Measurements from ENCODE around the gene PIGT. TPM values are rescaled to one million over a fixed set of nuclear protein-coding genes. Genes with fewer than 3 reads are reported as not detected.

Gene PIGT
- total RNA-seq, 1 donor: 57.9 TPM

DNA sequence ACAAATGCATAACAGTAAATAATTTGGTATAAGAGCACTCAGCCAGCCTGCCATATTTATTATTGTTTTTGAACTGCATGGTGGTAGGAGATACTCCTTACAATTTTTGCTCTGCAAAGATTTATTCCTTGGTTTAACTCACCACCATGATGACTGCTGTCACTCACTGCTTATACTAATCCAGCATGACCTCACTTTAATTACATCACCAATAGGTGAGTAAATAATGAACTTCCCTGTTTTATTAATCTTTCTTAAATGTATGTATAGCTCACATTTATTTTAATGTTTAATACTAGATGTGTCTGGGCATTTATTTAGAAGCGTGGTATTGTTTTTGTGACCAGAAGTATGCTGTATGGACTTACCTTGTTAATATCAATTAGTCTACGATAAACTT lies 25.0 kb upstream of the PIGT start:
- H3K27me3 ChIP-seq (ENCODE audit: insufficient read depth, low read length): no peaks in the 10 kb centered on the region
- no peaks in the 10 kb centered on the region for H3K9me3 ChIP-seq (ENCODE audit: low read depth, low read length)
- no peak overlapping the region for H3K4me3 ChIP-seq (ENCODE audit: low read length)
- peaks cover 4% of the 10 kb centered on the region for H3K4me1 ChIP-seq (ENCODE audit: insufficient read depth, low read length)

DNA sequence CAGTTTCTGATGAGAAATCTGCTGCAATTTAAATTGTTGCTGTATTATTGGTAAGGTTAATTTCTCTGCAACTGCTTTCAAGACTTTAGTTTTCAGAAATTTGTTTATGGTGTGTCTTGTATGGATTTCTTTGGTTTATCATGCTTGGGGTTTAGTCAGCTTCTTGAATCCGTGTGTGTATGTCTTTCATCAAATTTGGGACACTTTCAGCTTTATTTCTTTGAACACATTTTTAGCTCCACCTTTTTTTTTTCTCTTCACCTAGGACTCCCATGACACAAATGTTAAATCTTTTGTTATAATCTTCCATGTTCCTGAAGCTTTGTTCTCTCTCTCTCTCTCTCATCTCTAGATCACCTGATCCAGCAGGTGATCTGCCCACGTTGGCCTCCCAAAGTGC lies 24.4 kb upstream of the PIGT start:
- Histone ChIP-seq H3K9me3 (ENCODE audit: low read depth, low read length) (no peaks in the 10 kb centered on the region), H3K4me3 (ENCODE audit: low read length) (no peak overlapping the region), H3K4me1 (ENCODE audit: insufficient read depth, low read length) (peaks cover 4% of the 10 kb centered on the region), H3K27me3 (ENCODE audit: insufficient read depth, low read length) (no peaks in the 10 kb centered on the region)

DNA sequence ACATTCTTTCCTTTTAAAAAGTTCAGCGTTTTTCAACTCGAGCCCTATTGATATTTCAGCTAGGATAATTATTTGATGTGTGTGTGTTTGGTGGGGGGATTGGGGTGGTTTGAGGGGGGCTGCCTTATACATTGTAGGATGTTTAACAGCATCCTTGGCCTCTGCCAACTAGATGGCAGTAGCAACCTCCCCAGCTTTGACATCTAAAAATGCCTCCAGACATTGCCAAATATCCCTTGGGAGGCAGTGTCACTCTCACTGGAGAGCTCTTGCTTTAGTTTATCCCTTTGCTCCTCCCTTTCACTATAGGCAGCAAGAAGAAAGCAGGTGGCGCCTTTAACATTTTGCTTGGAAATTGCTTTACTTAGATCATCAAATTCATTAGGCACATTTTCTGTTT lies 23.2 kb upstream of the PIGT start:
- Histone ChIP-seq H3K27me3 (ENCODE audit: insufficient read depth, low read length) (no peaks in the 10 kb centered on the region), H3K4me1 (ENCODE audit: insufficient read depth, low read length) (peaks cover 4% of the 10 kb centered on the region), H3K9me3 (ENCODE audit: low read depth, low read length) (no peaks in the 10 kb centered on the region), H3K4me3 (ENCODE audit: low read length) (no peak overlapping the region)

DNA sequence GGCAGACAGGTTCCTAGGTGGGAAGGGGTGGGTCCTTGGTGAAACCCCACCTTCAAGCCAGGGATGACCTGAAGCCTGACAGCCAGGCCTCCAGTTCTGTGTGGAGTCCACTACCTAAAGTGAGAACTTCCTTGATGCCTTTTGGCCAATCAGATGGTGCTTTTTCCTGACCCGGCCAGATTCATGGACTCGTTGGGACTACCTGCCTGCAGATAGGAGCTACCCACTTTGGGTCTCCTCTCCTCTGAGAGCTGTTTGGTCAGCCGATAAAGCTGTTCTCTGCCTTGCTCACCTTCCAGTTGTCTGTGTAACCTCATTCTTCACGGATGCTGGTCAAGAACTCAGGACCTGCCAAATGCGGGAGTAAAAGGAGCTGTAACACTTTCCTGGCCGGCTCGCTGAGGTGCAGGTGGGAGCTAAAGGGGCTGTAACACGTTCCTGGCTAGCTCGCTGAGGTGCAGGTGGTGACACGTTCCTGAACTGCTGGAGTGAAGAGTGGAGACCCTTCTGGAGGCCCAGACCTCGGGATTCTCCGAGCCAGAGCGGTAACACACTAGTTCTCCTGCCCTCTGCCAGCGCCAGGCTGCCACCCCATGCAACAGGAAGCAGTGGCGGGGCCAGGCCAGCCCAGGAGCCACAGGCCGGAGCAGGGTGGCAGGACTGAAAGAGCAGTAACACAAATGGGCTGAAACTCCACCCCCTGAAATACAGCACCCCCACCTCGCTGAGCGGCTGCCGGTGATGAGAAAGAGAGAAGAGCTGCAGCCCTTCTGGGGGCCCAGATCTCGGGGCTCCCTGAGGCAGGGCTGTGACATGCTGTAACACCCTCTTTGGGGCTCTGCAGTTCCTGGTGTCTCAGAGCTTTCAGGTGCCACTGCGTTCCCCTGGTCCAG lies 21.5 kb upstream of the PIGT start:
- Histone ChIP-seq H3K4me3 (ENCODE audit: low read length) (no peak overlapping the region), H3K27me3 (ENCODE audit: insufficient read depth, low read length) (no peaks in the 10 kb centered on the region), H3K9me3 (ENCODE audit: low read depth, low read length) (no peaks in the 10 kb centered on the region)

DNA sequence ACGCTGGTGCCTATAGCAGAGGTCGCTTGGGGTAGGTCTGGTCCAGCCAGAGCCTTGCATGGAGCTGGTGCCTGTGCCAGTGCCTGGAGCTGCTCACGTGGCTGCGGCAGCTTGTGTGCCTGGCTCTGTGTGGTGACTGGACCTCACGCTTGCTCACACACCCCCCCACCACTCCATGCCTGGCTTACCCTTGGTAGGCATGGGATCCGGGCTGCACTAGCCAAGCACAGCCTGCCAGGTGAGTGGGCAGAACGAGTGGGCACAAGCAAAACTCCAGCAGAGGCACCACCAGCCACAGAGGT lies 20.9 kb upstream of the PIGT start:
- H3K4me1 ChIP-seq (ENCODE audit: insufficient read depth, low read length): peaks cover 4% of the 10 kb centered on the region
- no peaks in the 10 kb centered on the region for H3K9me3 ChIP-seq (ENCODE audit: low read depth, low read length)
- no peaks in the 10 kb centered on the region for H3K27me3 ChIP-seq (ENCODE audit: insufficient read depth, low read length)
- no peak overlapping the region for H3K4me3 ChIP-seq (ENCODE audit: low read length)

More for the DNA sequence above, 21.5 kb upstream of the PIGT start:
- H3K4me1 ChIP-seq (ENCODE audit: insufficient read depth, low read length): peaks cover 4% of the 10 kb centered on the region

GRCh38 chr20:45399018-45399417 lies 16.9 kb upstream of the PIGT start:
- no peaks in the 10 kb centered on the region for H3K27me3 ChIP-seq (ENCODE audit: insufficient read depth, low read length)
- no peaks in the 10 kb centered on the region for H3K4me1 ChIP-seq (ENCODE audit: insufficient read depth, low read length)
- H3K4me3 ChIP-seq (ENCODE audit: low read length): no peak overlapping the region
- no peaks in the 10 kb centered on the region for H3K9me3 ChIP-seq (ENCODE audit: low read depth, low read length)

DNA sequence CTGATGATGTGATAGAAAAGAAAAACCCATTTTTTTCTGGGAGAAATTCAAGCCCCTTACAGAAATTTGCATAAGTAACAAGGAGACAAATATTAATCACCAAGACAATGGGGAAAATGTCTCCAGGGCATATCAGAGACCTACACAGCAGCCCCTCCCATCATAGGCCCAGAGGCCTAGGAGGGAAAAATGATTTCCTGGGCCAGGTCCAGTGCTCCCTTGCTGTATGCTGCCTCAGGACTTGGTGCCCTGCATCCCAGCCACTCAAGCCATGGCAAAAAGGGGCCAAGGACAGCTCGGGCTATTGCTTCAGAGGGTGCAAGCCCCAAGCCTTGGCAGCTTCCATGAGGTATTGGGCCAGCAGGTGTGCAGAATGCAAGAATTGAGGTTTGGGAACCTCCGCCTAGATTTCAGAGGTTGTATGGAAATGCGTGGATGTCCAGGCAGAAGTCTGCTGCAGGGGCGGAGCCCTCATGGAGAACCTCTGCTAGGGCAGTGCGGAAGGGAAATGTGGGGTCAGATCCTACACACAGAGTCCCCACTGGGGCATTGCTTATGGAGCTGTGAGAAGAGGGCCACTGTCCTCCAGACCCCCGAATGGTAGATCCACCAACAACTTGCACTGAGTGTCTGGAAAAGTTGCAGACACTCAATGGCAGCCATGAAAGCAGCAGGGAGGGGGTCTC lies 15.5 kb upstream of the PIGT start:
- Histone ChIP-seq H3K27me3 (ENCODE audit: insufficient read depth, low read length) (peaks cover 7% of the 10 kb centered on the region), H3K4me3 (ENCODE audit: low read length) (no peak overlapping the region), H3K9me3 (ENCODE audit: low read depth, low read length) (no peaks in the 10 kb centered on the region), H3K4me1 (ENCODE audit: insufficient read depth, low read length) (peaks cover 3% of the 10 kb centered on the region)

- peaks cover 8% of the 10 kb centered on the region for H3K27me3 ChIP-seq (ENCODE audit: insufficient read depth, low read length)
- H3K4me3 ChIP-seq (ENCODE audit: low read length): no peak overlapping the region
- no peaks in the 10 kb centered on the region for H3K9me3 ChIP-seq (ENCODE audit: low read depth, low read length)
- peaks cover 23% of the 10 kb centered on the region for H3K4me1 ChIP-seq (ENCODE audit: insufficient read depth, low read length)
Observed at GRCh38 chr20:45402946-45403345, 13.0 kb upstream of the PIGT start.

- Histone ChIP-seq H3K27me3 (ENCODE audit: insufficient read depth, low read length) (peaks cover 8% of the 10 kb centered on the region), H3K9me3 (ENCODE audit: low read depth, low read length) (no peaks in the 10 kb centered on the region), H3K4me3 (ENCODE audit: low read length) (no peak overlapping the region), H3K4me1 (ENCODE audit: insufficient read depth, low read length) (peaks cover 31% of the 10 kb centered on the region)
Observed at GRCh38 chr20:45404438-45404837, 11.5 kb upstream of the PIGT start.

GRCh38 chr20:45405571-45406259 lies 10.2 kb upstream of the PIGT start:
- H3K27me3 ChIP-seq (ENCODE audit: insufficient read depth, low read length): peaks cover 8% of the 10 kb centered on the region
- peaks cover 31% of the 10 kb centered on the region for H3K4me1 ChIP-seq (ENCODE audit: insufficient read depth, low read length)
- H3K4me3 ChIP-seq (ENCODE audit: low read length): peak overlapping the region; percentile 57
- H3K9me3 ChIP-seq (ENCODE audit: low read depth, low read length): no peaks in the 10 kb centered on the region

GRCh38 chr20:45406260-45407066 lies 9.5 kb upstream of the PIGT start:
- Histone ChIP-seq H3K9me3 (ENCODE audit: low read depth, low read length) (no peaks in the 10 kb centered on the region), H3K4me1 (ENCODE audit: insufficient read depth, low read length) (peaks cover 31% of the 10 kb centered on the region), H3K27me3 (ENCODE audit: insufficient read depth, low read length) (peaks cover 8% of the 10 kb centered on the region), H3K4me3 (ENCODE audit: low read length) (peak overlapping the region; percentile 57)

- Histone ChIP-seq H3K4me1 (ENCODE audit: insufficient read depth, low read length) (peaks cover 31% of the 10 kb centered on the region), H3K4me3 (ENCODE audit: low read length) (peak overlapping the region; percentile 57), H3K27me3 (ENCODE audit: insufficient read depth, low read length) (peaks cover 8% of the 10 kb centered on the region), H3K9me3 (ENCODE audit: low read depth, low read length) (no peaks in the 10 kb centered on the region)
Observed at GRCh38 chr20:45407067-45407745, 8.7 kb upstream of the PIGT start.

DNA sequence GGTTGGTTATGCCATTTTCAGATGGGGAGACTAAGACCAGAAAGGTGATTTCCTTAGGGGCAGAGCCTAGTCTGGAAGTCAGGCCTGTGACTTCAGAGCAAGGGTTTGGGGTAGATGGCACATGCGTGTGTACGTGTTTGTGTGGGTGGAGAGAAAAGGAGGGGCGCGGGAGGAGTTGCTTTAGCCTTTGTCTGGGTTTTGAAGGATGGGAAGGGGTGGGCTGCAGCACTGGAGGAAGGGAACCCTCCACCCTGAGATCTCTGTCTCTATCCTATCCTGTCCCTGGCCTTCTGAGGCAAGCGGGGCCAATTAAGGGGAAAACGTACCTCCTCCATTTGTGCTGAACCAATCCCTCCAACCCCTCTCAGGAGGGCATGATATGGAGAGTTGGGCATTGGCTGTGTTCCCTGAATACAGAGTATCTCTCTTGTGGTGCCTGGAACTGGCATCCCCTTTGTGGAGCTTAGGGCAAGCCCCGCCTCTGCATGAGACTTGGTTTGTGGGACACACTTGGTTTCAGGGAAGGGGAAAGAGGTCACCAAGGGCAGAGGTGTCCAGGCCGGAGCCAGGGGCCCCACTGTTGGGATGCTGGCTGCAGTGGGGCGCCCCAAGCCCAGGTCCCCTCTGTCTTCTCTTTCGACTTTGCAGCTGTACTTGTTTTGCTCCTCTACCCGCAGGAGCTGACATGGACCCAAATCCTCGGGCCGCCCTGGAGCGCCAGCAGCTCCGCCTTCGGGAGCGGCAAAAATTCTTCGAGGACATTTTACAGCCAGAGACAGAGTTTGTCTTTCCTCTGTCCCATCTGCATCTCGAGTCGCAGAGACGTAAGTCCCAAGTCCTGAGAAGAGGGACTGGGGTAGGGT lies 7.9 kb upstream of the PIGT start, which contains the start of gene DBNDD2:
Gene DBNDD2 (plus strand): TSS at position 507 of the 863 bp plus-strand sequence. CDS start 179 bp downstream, at position 686.
- peaks cover 8% of the 10 kb centered on the region for H3K27me3 ChIP-seq (ENCODE audit: insufficient read depth, low read length)
- peak within 1 kb of the TSS; percentile 57 for H3K4me3 ChIP-seq (ENCODE audit: low read length)
- peaks cover 31% of the 10 kb centered on the region for H3K4me1 ChIP-seq (ENCODE audit: insufficient read depth, low read length)
- H3K9me3 ChIP-seq (ENCODE audit: low read depth, low read length): no peaks in the 10 kb centered on the region
